ENCODE data around the gene AMPD2.
"Not testable (repeated sequence)": the region's sequence is repeated elsewhere in the genome, so short reads cannot be mapped to it uniquely, and the experiment has no call there.

AMPD2 gene

DNA sequence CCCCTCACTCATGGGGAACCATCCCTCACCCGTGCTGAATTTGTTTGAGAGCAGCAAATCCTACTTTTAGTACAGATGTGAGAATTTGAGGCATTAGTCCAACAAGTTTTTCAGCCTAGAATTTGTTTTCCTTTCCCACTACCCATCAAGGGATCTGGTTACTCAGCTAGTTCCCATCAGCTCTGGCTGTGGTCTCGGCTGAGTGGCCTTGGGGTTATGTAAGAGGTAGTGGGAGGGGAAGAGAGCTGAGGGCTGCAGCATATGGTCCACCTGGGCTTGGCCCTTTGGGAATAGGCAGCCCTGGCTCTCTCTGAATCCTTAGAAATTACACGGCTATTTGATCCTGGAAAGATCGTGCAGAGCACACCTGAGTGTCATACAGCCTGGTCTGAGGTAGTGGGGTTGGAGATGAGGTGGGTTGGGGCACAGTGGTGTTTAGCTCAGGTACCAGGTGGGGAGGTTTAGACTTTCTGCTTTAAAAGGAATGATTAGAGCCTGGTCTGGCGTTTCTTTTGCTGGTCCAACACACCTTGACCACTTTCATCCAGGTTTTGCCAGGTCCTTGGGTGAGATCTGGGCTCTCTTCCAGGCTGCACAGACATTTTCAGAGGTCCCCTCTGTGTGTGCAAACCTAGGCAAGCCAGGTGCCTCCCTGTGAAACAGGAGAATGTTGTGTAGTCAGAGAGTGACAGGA lies 40.5 kb downstream of the AMPD2 start:
- TF ChIP-seq, protein P1, sequence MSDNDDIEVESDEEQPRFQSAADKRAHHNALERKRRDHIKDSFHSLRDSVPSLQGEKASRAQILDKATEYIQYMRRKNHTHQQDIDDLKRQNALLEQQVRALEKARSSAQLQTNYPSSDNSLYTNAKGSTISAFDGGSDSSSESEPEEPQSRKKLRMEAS (IDR thresholded peaks at IDR 0.05; ENCODE audit: low read depth, low read length), result 0 out of 2 replicates have a peak, but pooled peaks have one; percentile 5
- TF ChIP-seq MYC (IDR thresholded peaks at IDR 0.05; ENCODE audit: low read depth, low read length), result no peak; the same call in 1 of the 2 replicates
- peak; percentile 66 for DNase-seq (ENCODE audit: low read depth)
- no peak overlapping the region for H3K4me3 ChIP-seq (ENCODE audit: low read depth, low read length)

- H3K4me3 ChIP-seq (ENCODE audit: low read depth, low read length), result not testable (repeated sequence)
- DNase-seq (ENCODE audit: low read depth), result peak; percentile 37
Measured at GRCh38 chr1:109660691-109661026, 41.0 kb downstream of the AMPD2 start.

GRCh38 chr1:109661391-109661790 lies 41.8 kb downstream of the AMPD2 start:
- no peak overlapping the region for H3K4me3 ChIP-seq (ENCODE audit: low read depth, low read length)
- no peak for DNase-seq (ENCODE audit: low read depth)
- TF ChIP-seq POLR2A (IDR thresholded peaks at IDR 0.05; ENCODE audit: extremely low read depth, insufficient read length) (no peak), CTCF (IDR thresholded peaks at IDR 0.05; ENCODE audit: low read depth, low read length) (no peak), MYC (IDR thresholded peaks at IDR 0.05; ENCODE audit: low read depth, low read length) (no peak)
- TF ChIP-seq, protein P1 (IDR thresholded peaks at IDR 0.05; ENCODE audit: low read depth, low read length), result no peak

- TF ChIP-seq POLR2A (IDR thresholded peaks at IDR 0.05; ENCODE audit: extremely low read depth, insufficient read length) (no peak), CTCF (IDR thresholded peaks at IDR 0.05; ENCODE audit: low read depth, low read length) (no peak), MYC (IDR thresholded peaks at IDR 0.05; ENCODE audit: low read depth, low read length) (no peak)
- TF ChIP-seq, protein P1 (IDR thresholded peaks at IDR 0.05; ENCODE audit: low read depth, low read length), result no peak
Measured at GRCh38 chr1:109664671-109665070, 45.0 kb downstream of the AMPD2 start.

DNA sequence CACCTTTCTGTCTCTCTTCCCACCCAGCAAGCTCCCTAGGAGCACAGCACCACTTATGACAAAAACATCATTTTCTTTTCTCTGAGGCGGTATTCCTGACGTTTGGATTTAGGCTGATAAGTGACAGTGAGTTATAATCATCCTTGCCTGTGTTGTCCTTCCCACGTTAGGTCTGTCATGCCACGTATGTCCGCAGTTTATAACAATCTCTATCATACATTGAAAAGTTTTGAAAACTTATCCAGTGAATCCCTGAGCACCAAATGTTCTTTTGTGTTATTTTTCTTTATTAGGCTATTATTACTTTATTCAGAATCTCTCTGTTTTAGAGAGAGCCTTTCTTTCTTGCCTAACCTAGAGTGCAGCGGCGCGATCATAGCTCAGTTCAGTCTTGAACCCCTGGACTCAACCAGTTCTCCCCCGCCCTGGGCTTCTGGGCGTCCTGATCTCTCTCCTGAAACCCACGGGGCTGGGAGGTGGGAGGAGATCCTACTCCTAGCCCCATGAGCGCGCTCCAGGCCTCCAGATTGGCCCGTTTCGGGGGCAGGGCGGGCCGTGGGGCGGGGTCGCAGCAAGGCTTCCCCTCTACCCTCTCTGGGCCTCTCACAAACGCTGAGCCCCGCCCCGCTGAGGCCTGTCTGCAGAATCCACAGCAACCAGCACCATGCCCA lies 48.0 kb downstream of the AMPD2 start, which contains the start of gene GSTM2:
GSTM2 (plus strand) TSS at position 606 of the 671 bp plus-strand sequence; CDS start at position 665, 59 bp downstream.
- H3K4me3 ChIP-seq (ENCODE audit: low read depth, low read length), result peak within 1 kb of the TSS; percentile 28
- no peak for TF ChIP-seq CTCF (IDR thresholded peaks at IDR 0.05; ENCODE audit: low read depth, low read length)
- DNase-seq (ENCODE audit: low read depth), result peak; percentile 91

More at GRCh38 chr1:109664671-109665070, 45.0 kb downstream of the AMPD2 start:
- no peak for DNase-seq (ENCODE audit: low read depth)
- no peak overlapping the region for H3K4me3 ChIP-seq (ENCODE audit: low read depth, low read length)

GRCh38 chr1:109668123-109668775 lies 48.6 kb downstream of the AMPD2 start:
- no peak for DNase-seq (ENCODE audit: low read depth)
- TF ChIP-seq CTCF (IDR thresholded peaks at IDR 0.05; ENCODE audit: low read depth, low read length) (no peak), MYC (IDR thresholded peaks at IDR 0.05; ENCODE audit: low read depth, low read length) (no peak), POLR2A (IDR thresholded peaks at IDR 0.05; ENCODE audit: extremely low read depth, insufficient read length) (no peak)
- TF ChIP-seq, protein P1 (IDR thresholded peaks at IDR 0.05; ENCODE audit: low read depth, low read length), result no peak
- H3K4me3 ChIP-seq (ENCODE audit: low read depth, low read length), result peak overlapping the region; percentile 28

All from NB4 (cell line).